NOMO-1 treated with dmso at 0.1 percent for 144 hours (cell line): ENCODE results near the gene DBP.

Experiments
- DNase-seq: peaks from one replicate; lab custom pipeline; 2025; ENCODE audit not compliant: unreplicated experiment; lab: John Stamatoyannopoulos, UW

DBP gene

GRCh38 chr19:48613852-48614435 is 23.2 kb downstream of the DBP start:
- no peak for DNase-seq

GRCh38 chr19:48613024-48613851 is 23.9 kb downstream of the DBP start:
- DNase-seq: no peak

GRCh38 chr19:48611872-48612271 is 25.3 kb downstream of the DBP start:
- DNase-seq: no peak

- DNase-seq: no peak
These were observed 27.5 kb downstream of the DBP start for GRCh38 chr19:48609571-48610108.

- peak; percentile 55 for DNase-seq
These were observed 28.3 kb downstream of the DBP start for GRCh38 chr19:48608798-48609263.

- no peak for DNase-seq
These were observed 29.8 kb downstream of the DBP start for GRCh38 chr19:48607359-48607755.

- no peak for DNase-seq
These were observed 30.5 kb downstream of the DBP start, which contains the start of gene SPACA4 for GRCh38 chr19:48606463-48607358. Gene SPACA4, plus strand, starts transcription at chr19:48606742. Its CDS starts 237 bp downstream, at chr19:48606979.

- no peak for DNase-seq
These were observed 33.3 kb downstream of the DBP start for GRCh38 chr19:48603850-48604249.

- no peak for DNase-seq
These were observed 33.7 kb downstream of the DBP start for GRCh38 chr19:48603449-48603848.

GRCh38 chr19:48603001-48603400 is 34.2 kb downstream of the DBP start:
- DNase-seq: no peak

- DNase-seq: no peak
These were observed 36.3 kb downstream of the DBP start for GRCh38 chr19:48600679-48601417.

- DNase-seq: no peak
These were observed 38.0 kb downstream of the DBP start for GRCh38 chr19:48598996-48599700.

GRCh38 chr19:48596679-48597465 is 40.3 kb downstream of the DBP start:
- DNase-seq: peak; percentile 41

GRCh38 chr19:48596237-48596636 is 40.9 kb downstream of the DBP start:
- DNase-seq: no peak

- no peak for DNase-seq
These were observed 41.3 kb downstream of the DBP start for GRCh38 chr19:48595833-48596232.

- no peak for DNase-seq
These were observed 42.0 kb downstream of the DBP start for GRCh38 chr19:48595171-48595570.

- no peak for DNase-seq
These were observed 46.2 kb downstream of the DBP start for GRCh38 chr19:48591021-48591420.

GRCh38 chr19:48588670-48589401 is 48.3 kb downstream of the DBP start:
- peak; percentile 73 for DNase-seq
